ENCODE data around the gene PALLD. TPM values are rescaled to one million over a fixed set of nuclear protein-coding genes. Genes with fewer than 3 reads are reported as not detected.
"Not testable (repeated sequence)": the region's sequence is repeated elsewhere in the genome, so short reads cannot be mapped to it uniquely, and the experiment has no call there.

PALLD gene
- total and polyA plus RNA-seq, 3 donors from 2014 or later = 138 to 156 (median 146) TPM

- intact Hi-C loops (cut with DNase I; ENCODE audit: low total_unique reads) = no loop called here
- H3K4me3 ChIP-seq = no peak overlapping the region
- no peak overlapping the region for H3K27ac ChIP-seq
- H3K27me3 ChIP-seq = no peaks in the 10 kb centered on the region
- TF ChIP-seq POLR2A (IDR thresholded peaks at IDR 0.05) (no peak), CTCF (IDR thresholded peaks at IDR 0.05) (no peak)
- H3K9me3 ChIP-seq = no peaks in the 10 kb centered on the region
- no peaks in the 10 kb centered on the region for H3K4me1 ChIP-seq
- no peak for DNase-seq
- H3K36me3 ChIP-seq (ENCODE audit: low read depth, missing control alignments) = no peaks in the 10 kb centered on the region
Observed at GRCh38 chr4:168933423-168933822, 436.6 kb downstream of the PALLD start.

GRCh38 chr4:168937473-168937872 lies 440.6 kb downstream of the PALLD start:
- intact Hi-C loops (cut with DNase I; ENCODE audit: low total_unique reads); H3K36me3 ChIP-seq (ENCODE audit: low read depth, missing control alignments); H3K9me3 ChIP-seq: not testable (repeated sequence)

GRCh38 chr4:168942985-168943384 lies 446.1 kb downstream of the PALLD start:
- DNase-seq = no peak
- intact Hi-C loops (cut with DNase I; ENCODE audit: low total_unique reads) = no loop called here
- TF ChIP-seq POLR2A (IDR thresholded peaks at IDR 0.05) (no peak), CTCF (IDR thresholded peaks at IDR 0.05) (peak in 2 of 3 experiments; percentile 15 to 55)
- no peak overlapping the region for H3K27ac ChIP-seq
- 64 to 91% methylated on average over 3 of the region's 3 CpGs for WGBS, 2 donors
- H3K9me3 ChIP-seq = no peaks in the 10 kb centered on the region
- H3K4me1 ChIP-seq = no peaks in the 10 kb centered on the region
- no peaks in the 10 kb centered on the region for H3K36me3 ChIP-seq (ENCODE audit: low read depth, missing control alignments)
- no peaks in the 10 kb centered on the region for H3K27me3 ChIP-seq
- no peak overlapping the region for H3K4me3 ChIP-seq

More at GRCh38 chr4:168937473-168937872, 440.6 kb downstream of the PALLD start:
- 97 to 98% methylated on average over 3 of the region's 3 CpGs for WGBS, 2 donors
- DNase-seq, H3K4me1 ChIP-seq, H3K27me3 ChIP-seq, H3K4me3 ChIP-seq, H3K27ac ChIP-seq: not testable (repeated sequence)

- no peak overlapping the region for H3K27ac ChIP-seq
- intact Hi-C loops (cut with DNase I; ENCODE audit: low total_unique reads) = no loop called here
Observed at GRCh38 chr4:168945291-168945690, 448.4 kb downstream of the PALLD start.

GRCh38 chr4:168952821-168953246 lies 456.0 kb downstream of the PALLD start:
- intact Hi-C loops (cut with DNase I; ENCODE audit: low total_unique reads); H3K27ac ChIP-seq; H3K9me3 ChIP-seq; H3K27me3 ChIP-seq; H3K4me3 ChIP-seq; H3K36me3 ChIP-seq (ENCODE audit: low read depth, missing control alignments); H3K4me1 ChIP-seq; DNase-seq: not testable (repeated sequence)
- WGBS, 2 donors = 88 to 100% methylated on average over 2 to 3 of the region's 3 CpGs

More at GRCh38 chr4:168945291-168945690, 448.4 kb downstream of the PALLD start:
- no peaks in the 10 kb centered on the region for H3K27me3 ChIP-seq
- no peaks in the 10 kb centered on the region for H3K36me3 ChIP-seq (ENCODE audit: low read depth, missing control alignments)
- WGBS, 2 donors = 30 to 57% methylated on average over 2 of the region's 2 CpGs
- DNase-seq = no peak
- H3K4me3 ChIP-seq = no peak overlapping the region
- no peaks in the 10 kb centered on the region for H3K9me3 ChIP-seq
- H3K4me1 ChIP-seq = no peaks in the 10 kb centered on the region
- TF ChIP-seq POLR2A (IDR thresholded peaks at IDR 0.05) = no peak
- no peak for TF ChIP-seq CTCF (IDR thresholded peaks at IDR 0.05)

- Histone ChIP-seq H3K4me1 (no peaks in the 10 kb centered on the region), H3K9me3 (no peaks in the 10 kb centered on the region), H3K27me3 (no peaks in the 10 kb centered on the region), H3K27ac (no peak overlapping the region), H3K36me3 (ENCODE audit: low read depth, missing control alignments) (no peaks in the 10 kb centered on the region), H3K4me3 (no peak overlapping the region)
- intact Hi-C loops (cut with DNase I; ENCODE audit: low total_unique reads) = no loop called here
- 87 to 92% methylated on average over 2 of the region's 2 CpGs for WGBS, 2 donors
- no peak for TF ChIP-seq POLR2A (IDR thresholded peaks at IDR 0.05)
- TF ChIP-seq CTCF (IDR thresholded peaks at IDR 0.05) = no peak
- DNase-seq = no peak
Observed at GRCh38 chr4:168955674-168956073, 458.8 kb downstream of the PALLD start.

All from testis (tissue), 3 donors.